Measurements from ENCODE around the gene RSAD2.

DNA sequence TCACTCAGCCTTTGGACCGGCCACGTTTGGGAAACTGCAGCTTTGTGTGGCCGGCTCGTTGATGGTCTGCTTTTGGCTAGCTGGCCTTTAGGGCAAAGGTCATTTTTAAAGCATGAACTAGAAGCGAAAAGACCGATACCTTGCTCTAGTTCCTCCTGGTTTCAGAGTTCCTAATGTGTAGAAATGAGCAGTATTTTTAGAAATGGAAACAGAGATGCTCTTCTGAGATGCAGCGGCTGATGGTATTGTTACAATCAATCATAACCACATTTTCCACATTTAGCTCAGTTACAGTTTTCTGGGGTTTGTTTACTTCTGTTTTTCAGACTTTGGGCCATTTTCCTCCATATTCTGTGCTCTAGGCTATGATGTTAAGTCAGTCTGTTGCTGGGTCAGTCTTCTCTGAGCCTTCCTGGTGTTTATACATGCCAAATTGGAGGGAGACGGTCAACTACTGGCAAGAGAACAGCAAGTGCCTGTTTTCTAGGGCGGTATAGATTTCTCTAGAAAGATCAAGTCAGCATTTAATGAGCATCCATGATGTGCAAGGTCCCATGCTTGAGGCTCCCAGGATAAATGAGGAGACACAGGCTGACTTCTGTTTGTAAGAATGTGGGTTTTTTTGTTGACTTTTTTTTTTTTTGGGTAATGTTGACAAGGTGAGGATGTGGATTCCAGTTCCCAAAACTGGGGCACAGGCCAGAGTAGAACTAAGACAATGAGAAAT, 67.7 kb downstream of the RSAD2 start:
- TF ChIP-seq POLR2A (IDR thresholded peaks at IDR 0.05) (no peak), CTCF (IDR thresholded peaks at IDR 0.05) (no peak), POLR2AphosphoS5 (IDR thresholded peaks at IDR 0.05) (no peak), EP300 (IDR thresholded peaks at IDR 0.05) (no peak)
